ENCODE data around the gene CTIF. TPM values are rescaled to one million over a fixed set of nuclear protein-coding genes. Genes with fewer than 3 reads are reported as not detected.

CTIF gene
- total RNA-seq, 2 donors from 2014 or later, result 14.8 to 18.5 TPM

GRCh38 chr18:48889981-48890762 lies 351.3 kb downstream of the CTIF start:
- intact Hi-C loops (cut with DNase I, micrococcal nuclease), result no loop called here
- DNase-seq, result no peak
- ATAC-seq, result no peak

- intact Hi-C loops (cut with DNase I, micrococcal nuclease), result no loop called here
- ATAC-seq, result no peak
- DNase-seq, result no peak
Measured at GRCh38 chr18:48891721-48892120, 352.9 kb downstream of the CTIF start.

GRCh38 chr18:48892146-48892855 lies 353.5 kb downstream of the CTIF start:
- intact Hi-C loops (cut with DNase I, micrococcal nuclease), result no loop called here
- no peak for ATAC-seq

DNA sequence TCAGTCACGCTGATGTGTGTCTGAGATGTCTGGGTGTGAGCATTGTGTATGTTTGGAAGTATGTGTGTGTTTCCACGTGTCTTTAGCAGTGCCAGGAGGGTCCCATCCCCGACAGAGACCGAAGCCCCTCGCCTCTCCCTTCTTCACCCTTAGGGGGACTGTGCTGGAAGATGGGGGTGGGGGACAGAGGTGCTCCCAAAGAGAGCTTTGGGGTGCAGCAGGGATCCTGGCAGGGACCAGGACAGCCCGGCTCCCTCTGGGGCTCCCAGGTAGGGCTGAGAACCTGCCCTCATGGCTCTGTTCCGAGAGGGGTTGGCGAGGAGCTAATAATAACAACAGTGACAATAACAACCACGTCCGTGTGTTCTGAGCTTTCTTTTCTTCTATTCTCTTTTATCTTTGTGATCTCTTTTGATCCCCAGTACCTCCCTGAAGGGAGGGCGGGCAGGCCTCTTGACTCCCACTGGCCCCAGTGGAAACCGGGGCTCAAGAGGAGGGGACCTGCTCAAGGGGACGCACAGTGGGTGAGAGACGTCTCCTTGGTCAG lies 354.3 kb downstream of the CTIF start:
- intact Hi-C loops (cut with DNase I, micrococcal nuclease), result no loop called here
- DNase-seq, result no peak
- no peak for ATAC-seq

More at GRCh38 chr18:48892146-48892855, 353.5 kb downstream of the CTIF start:
- no peak for DNase-seq

DNA sequence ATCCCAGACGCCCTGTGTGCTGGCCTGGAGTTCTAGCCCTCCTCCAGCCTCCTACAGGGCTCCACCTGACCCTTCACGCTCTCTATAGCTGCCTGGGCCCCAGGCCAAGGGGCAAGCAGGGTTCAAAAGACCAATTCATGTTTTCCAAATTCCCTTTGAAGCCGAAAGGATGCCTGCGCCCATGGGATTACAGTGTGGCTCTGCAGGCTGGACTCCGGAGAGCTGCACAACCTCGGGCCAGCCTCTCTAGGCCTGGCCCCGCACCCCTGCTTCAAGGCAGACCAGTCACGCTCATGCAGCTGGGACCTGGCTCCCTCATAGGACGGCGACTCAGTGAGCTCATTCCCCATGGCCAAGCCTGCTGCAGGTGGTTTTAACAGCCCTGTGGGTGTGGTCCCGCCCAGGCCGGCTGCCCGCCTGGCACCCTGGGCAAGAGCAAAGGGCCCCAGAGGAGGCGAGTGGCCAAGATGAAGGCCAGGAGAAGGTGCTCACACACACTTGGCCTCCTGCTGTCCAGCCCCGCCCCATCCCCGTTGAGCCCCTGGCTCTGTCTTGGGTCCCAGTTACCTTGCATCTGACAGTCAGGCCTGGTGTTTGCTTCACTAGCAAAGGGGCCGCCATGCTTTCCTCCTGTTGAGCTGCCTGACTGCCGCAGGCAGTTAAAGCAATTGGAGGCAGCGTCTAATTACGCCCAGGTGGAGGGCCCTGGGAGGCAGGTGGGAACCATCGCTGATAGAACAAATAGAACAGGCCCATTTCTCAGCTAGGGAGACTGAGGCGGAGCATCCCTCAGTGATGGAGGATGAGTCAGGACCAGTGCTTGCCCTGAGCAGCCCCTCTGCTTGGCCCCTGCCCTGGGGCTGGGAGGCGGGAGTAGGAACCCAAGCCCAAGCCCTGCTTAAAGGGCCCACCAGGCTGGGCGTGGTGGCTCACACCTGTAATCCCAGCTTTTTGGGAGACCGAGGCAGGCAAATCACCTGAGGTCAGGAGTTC lies 355.1 kb downstream of the CTIF start:
- ATAC-seq, result peak; percentile 98

DNA sequence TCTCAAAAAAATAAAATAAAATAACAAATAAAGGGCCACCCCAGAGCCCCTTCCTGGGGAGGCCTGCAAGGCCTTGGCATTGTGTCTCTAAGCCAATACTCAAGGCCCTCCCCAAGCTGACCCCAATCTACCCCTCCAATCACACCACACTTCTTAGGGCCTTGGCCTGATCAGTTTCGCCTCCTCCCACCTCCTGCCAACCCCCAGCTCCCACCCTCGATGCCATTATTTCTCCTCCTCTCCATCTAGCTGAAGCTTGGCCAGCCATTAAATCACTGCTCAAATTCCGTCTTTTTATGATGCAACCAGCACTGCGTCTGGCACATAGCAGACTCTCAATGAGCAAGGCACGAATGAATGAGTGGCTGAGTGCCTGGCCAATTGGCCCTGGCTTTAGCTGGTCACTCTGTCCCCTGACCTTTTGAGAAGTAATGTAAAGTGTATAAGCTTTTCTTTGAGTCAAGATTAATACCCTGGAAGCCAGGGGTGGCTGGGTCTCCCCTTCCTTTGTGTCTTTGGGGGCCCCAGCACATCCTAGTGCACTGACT lies 356.0 kb downstream of the CTIF start:
- intact Hi-C loops (cut with DNase I, micrococcal nuclease), result no loop called here
- ATAC-seq, result no peak

More for the DNA sequence above, 355.1 kb downstream of the CTIF start:
- DNase-seq, result peak; percentile 77 to 84
- intact Hi-C loops (cut with DNase I, micrococcal nuclease), result no loop called here

GRCh38 chr18:48896326-48896874 lies 357.6 kb downstream of the CTIF start:
- intact Hi-C loops (cut with DNase I, micrococcal nuclease), result no loop called here
- ATAC-seq (no peak), DNase-seq (no peak)

More for the DNA sequence above, 356.0 kb downstream of the CTIF start:
- no peak for DNase-seq

- intact Hi-C loops (cut with DNase I, micrococcal nuclease), result no loop called here
- DNase-seq, result peak; percentile 60 to 66
- ATAC-seq, result peak; percentile 5
Measured at GRCh38 chr18:48896875-48897511, 358.2 kb downstream of the CTIF start.

DNA sequence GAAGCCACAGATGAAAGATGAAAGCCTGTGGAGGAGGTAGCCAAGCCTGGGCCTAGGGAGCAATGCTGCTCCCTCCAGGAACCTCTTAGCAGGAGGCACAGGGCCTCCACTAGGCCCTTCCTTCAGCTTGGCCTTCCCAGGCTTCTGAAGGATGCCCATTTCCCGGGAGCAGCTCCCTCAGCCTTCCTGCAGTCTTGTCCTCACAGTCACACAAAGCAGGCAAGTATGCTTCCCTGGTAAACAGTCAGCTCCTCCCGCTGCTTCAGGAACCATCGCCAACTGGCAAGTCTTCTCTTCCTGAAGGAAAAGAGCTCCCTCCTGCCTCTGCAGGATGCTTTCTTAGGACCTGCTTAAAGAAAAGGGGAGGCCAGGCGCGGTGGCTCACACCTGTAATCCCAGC lies 358.7 kb downstream of the CTIF start:
- no peak for ATAC-seq
- intact Hi-C loops (cut with DNase I, micrococcal nuclease), result no loop called here

DNA sequence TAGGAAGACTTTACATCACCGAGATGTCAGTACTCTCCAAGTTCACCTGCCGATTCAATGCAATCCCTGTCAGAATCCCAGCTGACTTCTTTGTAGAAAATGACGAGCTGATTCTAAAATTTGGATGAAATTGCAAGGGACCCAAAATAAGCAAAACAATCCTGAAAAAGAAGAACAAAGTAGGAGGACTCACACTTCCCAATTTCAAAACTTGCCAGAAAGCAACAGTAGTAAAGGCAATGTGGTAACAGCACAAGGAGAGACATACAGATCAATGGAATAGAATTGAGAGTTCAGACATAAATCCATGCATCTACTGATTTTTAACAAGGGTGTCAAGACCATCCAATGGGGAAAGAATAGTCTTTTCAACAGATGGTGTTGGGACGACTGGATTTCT lies 359.7 kb downstream of the CTIF start:
- DNase-seq (no peak), ATAC-seq (no peak)
- intact Hi-C loops (cut with DNase I, micrococcal nuclease), result no loop called here

More for the DNA sequence above, 358.7 kb downstream of the CTIF start:
- no peak for DNase-seq

GRCh38 chr18:48899558-48900174 lies 360.8 kb downstream of the CTIF start:
- no peak for ATAC-seq
- DNase-seq, result no peak
- intact Hi-C loops (cut with DNase I, micrococcal nuclease), result no loop called here

DNA sequence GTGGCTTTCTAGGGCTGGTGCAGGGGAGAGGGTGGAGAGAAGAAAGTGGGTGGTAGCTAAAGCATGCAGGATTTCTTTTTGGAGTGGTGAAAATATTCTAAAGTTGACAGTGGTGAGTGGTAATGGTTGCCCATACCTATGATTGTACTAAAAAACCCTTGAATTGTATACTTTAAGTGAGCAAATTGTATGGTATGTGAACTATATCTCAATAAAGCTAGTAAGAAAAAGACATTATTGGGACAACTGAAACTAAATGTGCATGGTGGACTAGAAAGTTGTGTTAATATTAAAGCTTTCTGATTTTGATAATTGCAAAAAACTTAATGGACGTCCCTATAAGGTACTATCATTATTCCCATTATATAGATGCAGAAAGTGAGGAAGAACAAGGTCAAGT lies 361.6 kb downstream of the CTIF start:
- no peak for DNase-seq

DNA sequence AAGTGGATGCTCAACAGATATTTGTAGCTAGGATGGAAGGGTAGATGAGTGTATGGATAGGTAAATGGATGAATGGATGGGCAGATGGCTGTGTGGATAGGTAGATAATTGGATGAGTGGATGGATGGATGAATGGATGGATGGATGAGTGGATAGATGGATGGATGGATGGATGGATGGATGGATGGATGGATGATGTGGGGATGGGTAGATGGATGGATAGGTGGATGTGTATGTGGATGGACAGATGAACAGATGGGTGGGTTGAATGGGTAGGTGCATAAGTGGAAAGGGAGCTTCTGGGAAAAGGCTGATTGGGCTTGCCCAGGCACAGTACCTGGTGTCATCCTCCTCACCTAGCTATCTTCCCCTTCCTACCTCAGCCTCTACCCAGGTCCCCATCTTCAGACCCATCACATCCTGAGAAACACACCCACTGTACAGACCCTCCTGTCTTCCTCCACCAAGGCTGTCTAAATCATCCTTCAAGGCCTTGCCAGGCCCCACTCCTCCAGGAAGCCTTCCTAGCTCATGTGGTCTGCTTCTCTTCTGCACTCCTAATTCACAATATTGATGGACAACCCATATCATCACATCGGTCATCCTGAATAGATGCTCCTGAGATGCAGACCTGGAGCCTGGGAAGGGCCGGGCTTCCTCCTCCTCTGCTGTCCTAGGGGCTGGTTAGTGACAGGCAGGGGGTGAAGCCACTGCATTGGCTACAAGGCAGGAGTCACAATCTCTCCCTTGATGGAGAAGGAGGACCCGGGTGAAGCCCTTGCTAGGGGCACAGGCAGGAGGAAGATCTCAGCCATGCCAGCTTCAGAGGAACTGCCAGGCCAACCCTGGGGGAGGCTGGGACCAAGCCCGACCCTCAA lies 362.6 kb downstream of the CTIF start:
- DNase-seq (no peak), ATAC-seq (no peak)
- intact Hi-C loops (cut with DNase I, micrococcal nuclease), result no loop called here

More for the DNA sequence above, 361.6 kb downstream of the CTIF start:
- ATAC-seq, result no peak
- intact Hi-C loops (cut with DNase I, micrococcal nuclease), result no loop called here

- peak; percentile 79 to 81 for DNase-seq
- ATAC-seq, result peak; percentile 92
- intact Hi-C loops (cut with DNase I, micrococcal nuclease), result no loop called here
Measured at GRCh38 chr18:48902023-48902855, 363.4 kb downstream of the CTIF start.

DNA sequence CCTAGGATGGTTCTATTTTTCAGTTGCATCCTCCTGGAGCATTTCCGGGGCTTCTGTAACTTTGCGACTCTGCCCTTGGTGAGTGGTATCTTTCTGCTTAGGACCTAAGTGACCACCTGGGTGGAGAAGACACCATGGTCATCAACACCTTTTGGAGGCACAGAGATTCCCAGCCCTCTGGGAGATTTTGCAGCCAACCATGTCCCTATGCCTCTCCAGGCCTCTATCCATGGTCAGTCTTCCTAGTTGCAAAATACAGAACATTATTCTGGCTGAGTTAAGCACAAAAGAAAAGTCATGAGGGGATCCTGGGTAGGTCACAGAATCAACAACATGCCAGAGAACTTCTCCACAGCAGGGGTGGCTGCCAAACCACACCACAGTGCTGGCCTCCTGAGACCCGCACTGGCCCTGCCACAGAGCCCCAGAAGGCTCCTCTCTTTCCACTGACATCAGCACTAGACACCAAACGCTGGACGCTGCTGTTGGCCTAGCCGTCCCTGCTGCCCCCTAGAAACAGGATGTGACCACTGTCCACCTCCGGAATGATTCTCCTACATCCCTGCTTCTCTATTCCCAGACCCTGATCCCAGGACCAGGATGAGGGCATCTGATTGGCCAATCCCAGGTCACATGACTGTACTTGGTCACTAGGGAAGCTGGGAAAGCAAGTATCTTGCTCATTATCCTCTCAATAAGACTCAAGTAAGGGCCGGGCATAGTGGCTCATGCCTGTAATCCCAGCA lies 364.2 kb downstream of the CTIF start:
- DNase-seq (no peak), ATAC-seq (no peak)
- intact Hi-C loops (cut with DNase I, micrococcal nuclease), result no loop called here
